ENCODE results near the gene ZNF648.
A peak's percentile ranks its signal among the peaks of the same experiment; 100 is the strongest.
"Not testable (repeated sequence)": the region's sequence is repeated elsewhere in the genome, so short reads cannot be mapped to it uniquely, and the experiment has no call there.

Gene ZNF648

GRCh38 chr1:182029379-182030331 lies 31.9 kb downstream of the ZNF648 start:
- DNase-seq (ENCODE audit: extremely low read depth in 1 of 2, low read depth in 1 of 2): peak; percentile 94 to 96

GRCh38 chr1:182029002-182029378 lies 32.5 kb downstream of the ZNF648 start:
- no peak for DNase-seq (ENCODE audit: extremely low read depth in 1 of 2, low read depth in 1 of 2)

GRCh38 chr1:182015360-182015759 lies 46.2 kb downstream of the ZNF648 start:
- no peak for DNase-seq (ENCODE audit: extremely low read depth in 1 of 2, low read depth in 1 of 2)

- not testable (repeated sequence) for DNase-seq (ENCODE audit: extremely low read depth in 1 of 2, low read depth in 1 of 2)
These were observed 50.6 kb downstream of the ZNF648 start for GRCh38 chr1:182010800-182011370.

GRCh38 chr1:182005398-182005797 lies 56.1 kb downstream of the ZNF648 start:
- not testable (repeated sequence) for DNase-seq (ENCODE audit: extremely low read depth in 1 of 2, low read depth in 1 of 2)

GRCh38 chr1:182004601-182005000 lies 56.9 kb downstream of the ZNF648 start:
- DNase-seq (ENCODE audit: extremely low read depth in 1 of 2, low read depth in 1 of 2): no peak
